Stimulated activated CD8-positive, alpha-beta memory T cell treated with anti-CD3 and anti-CD28 coated beads, Interleukin-7, amount 100 ng/mL, for 4 hours (primary cell): ENCODE measurements around the gene GSTK1.
A peak's percentile ranks its signal among the peaks of the same experiment; 100 is the strongest.

Source experiments
- DNase-seq, 2 donors: peaks; one replicate each; pipeline ENCODE4 v3.0.0-alpha.2; 2020; ENCODE audit warnings: low read depth in 2 of 2

The GSTK1 gene

GRCh38 chr7:143296686-143297085 lies 33.4 kb downstream of the GSTK1 start:
- DNase-seq, result no peak

DNA sequence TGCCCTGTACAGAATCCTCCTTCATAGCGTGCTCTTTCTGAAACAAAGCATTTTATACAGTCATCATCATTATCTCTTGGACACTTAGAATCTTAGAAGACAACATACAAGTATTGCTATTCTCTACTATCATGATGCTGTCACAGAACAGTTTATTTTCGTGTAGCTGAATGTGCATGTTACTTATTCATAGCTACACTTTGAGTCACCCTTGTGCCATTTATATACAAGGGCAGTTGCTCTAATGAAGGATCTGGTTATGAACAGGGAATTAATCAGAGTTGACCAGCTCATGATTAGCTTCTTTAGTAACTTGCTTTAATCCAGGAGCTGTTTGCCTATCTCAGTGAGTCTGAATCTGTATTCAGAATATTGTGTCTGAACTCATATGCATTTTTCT lies 36.1 kb downstream of the GSTK1 start:
- DNase-seq, result no peak

- peak; percentile 26 to 38 for DNase-seq
These were observed 36.6 kb downstream of the GSTK1 start for GRCh38 chr7:143299840-143300239.

- no peak for DNase-seq
These were observed 38.0 kb downstream of the GSTK1 start for GRCh38 chr7:143300959-143301935.

- no peak for DNase-seq
These were observed 40.5 kb downstream of the GSTK1 start for GRCh38 chr7:143303733-143304132.

GRCh38 chr7:143304938-143305337 lies 41.7 kb downstream of the GSTK1 start:
- DNase-seq, result no peak

DNA sequence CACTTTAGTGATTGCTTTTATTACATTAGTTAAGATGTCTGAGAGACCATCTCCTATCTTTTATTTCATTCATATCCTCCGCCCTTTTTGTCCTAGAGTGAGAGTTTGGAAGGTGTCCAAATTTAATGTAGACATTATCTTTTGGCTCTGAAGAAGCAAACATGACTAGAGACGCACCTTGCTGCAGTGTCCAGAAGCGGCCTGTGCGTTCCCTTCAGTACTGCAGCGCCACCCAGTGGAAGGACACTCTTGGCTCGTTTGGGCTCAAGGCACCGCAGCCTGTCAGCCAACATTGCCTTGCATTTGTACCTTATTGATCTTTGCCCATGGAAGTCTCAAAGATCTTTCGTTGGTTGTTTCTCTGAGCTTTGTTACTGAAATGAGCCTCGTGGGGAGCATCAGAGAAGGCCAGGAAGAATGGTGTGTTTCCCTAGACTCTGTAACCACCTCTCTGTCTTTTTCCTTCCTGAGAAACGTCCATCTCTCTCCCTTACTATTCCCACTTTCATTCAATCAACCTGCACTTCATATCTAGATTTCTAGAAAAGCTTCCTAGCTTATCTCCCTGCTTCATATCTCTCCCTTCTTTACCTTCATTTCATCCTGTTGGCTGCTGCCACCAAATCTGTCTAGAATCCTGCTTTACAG lies 42.3 kb downstream of the GSTK1 start:
- peak; percentile 43 to 59 for DNase-seq

GRCh38 chr7:143308632-143309031 lies 45.4 kb downstream of the GSTK1 start:
- no peak for DNase-seq

DNA sequence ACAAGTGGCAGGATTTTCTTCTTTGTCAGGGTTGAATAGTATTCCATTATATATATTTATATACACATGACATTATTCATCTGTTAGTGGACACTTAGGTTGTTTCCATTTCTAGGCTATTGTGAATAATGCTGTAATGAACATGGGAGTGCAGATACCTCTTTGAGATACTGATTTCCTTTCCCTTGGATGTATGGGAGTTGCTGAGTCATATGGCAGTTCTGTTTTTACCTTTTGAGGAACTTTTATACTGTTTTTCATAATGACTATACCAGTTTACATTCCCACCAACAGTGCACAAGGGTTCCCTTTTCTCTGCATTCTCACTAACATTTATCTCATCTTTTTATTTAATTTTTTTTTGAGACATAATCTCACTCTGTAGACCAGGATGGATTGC lies 50.9 kb downstream of the GSTK1 start:
- no peak for DNase-seq

GRCh38 chr7:143315776-143316175 lies 52.5 kb downstream of the GSTK1 start, which contains the start of gene CLCN1:
Gene CLCN1 (plus strand): TSS chr7:143316111. CDS start chr7:143316213, 102 bp downstream.
- no peak for DNase-seq

GRCh38 chr7:143316492-143316891 lies 53.3 kb downstream of the GSTK1 start:
- no peak for DNase-seq

DNA sequence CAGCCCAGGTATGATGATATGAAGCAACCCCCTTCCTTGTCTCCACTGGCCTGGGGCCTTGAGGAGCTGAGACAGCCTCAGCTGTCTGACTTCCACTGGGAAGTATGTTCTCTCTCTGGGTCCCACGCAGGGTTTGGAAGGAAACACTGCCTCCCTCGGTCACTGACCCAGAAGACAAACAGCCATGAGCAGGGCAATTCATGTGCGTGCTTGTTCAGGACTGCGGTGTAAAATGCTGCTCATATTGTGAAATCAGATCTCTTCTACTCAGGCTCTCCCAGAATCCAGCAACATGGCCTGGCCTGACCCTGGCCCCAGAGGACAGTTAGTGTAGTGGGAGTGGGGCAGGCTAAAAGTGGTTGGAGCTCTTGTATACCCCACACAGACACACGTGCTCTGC lies 55.4 kb downstream of the GSTK1 start:
- no peak for DNase-seq
